NCI-H345 (cell line): Measurements from ENCODE around the gene ZCCHC7.
"Not testable (repeated sequence)": the region's sequence is repeated elsewhere in the genome, so short reads cannot be mapped to it uniquely, and the experiment has no call there.

Experiments
- DNase-seq: peaks from one replicate; lab custom pipeline; 2025; lab: John Stamatoyannopoulos, UW

The ZCCHC7 gene

GRCh38 chr9:37293664-37294524 lies 173.5 kb downstream of the ZCCHC7 start:
- DNase-seq = no peak

- no peak for DNase-seq
These were observed 174.8 kb downstream of the ZCCHC7 start for GRCh38 chr9:37295178-37295577.

- no peak for DNase-seq
These were observed 175.4 kb downstream of the ZCCHC7 start for GRCh38 chr9:37295796-37296195.

GRCh38 chr9:37297592-37297991 lies 177.2 kb downstream of the ZCCHC7 start:
- DNase-seq = no peak

GRCh38 chr9:37300620-37301019 lies 180.2 kb downstream of the ZCCHC7 start:
- no peak for DNase-seq

- no peak for DNase-seq
These were observed 180.9 kb downstream of the ZCCHC7 start for GRCh38 chr9:37301042-37301853.

- no peak for DNase-seq
These were observed 181.4 kb downstream of the ZCCHC7 start for GRCh38 chr9:37301854-37302172.

GRCh38 chr9:37302277-37302676 lies 181.9 kb downstream of the ZCCHC7 start:
- DNase-seq = no peak

GRCh38 chr9:37303272-37303671 lies 182.9 kb downstream of the ZCCHC7 start:
- not testable (repeated sequence) for DNase-seq

GRCh38 chr9:37309136-37309535 lies 188.8 kb downstream of the ZCCHC7 start:
- no peak for DNase-seq

GRCh38 chr9:37311938-37312708 lies 191.7 kb downstream of the ZCCHC7 start:
- no peak for DNase-seq

- DNase-seq = peak; percentile 70
These were observed 203.9 kb downstream of the ZCCHC7 start for GRCh38 chr9:37324261-37324683.

- peak; percentile 90 for DNase-seq
These were observed 204.5 kb downstream of the ZCCHC7 start for GRCh38 chr9:37324691-37325490.

GRCh38 chr9:37325778-37326177 lies 205.4 kb downstream of the ZCCHC7 start:
- no peak for DNase-seq

GRCh38 chr9:37327553-37327952 lies 207.2 kb downstream of the ZCCHC7 start:
- DNase-seq = no peak

- DNase-seq = no peak
These were observed 208.3 kb downstream of the ZCCHC7 start for GRCh38 chr9:37328556-37329227.

GRCh38 chr9:37329576-37329975 lies 209.2 kb downstream of the ZCCHC7 start:
- DNase-seq = no peak

GRCh38 chr9:37331871-37332270 lies 211.5 kb downstream of the ZCCHC7 start:
- no peak for DNase-seq

GRCh38 chr9:37332578-37332977 lies 212.2 kb downstream of the ZCCHC7 start:
- no peak for DNase-seq

GRCh38 chr9:37333288-37333687 lies 212.9 kb downstream of the ZCCHC7 start:
- DNase-seq = no peak

- no peak for DNase-seq
These were observed 214.9 kb downstream of the ZCCHC7 start for GRCh38 chr9:37335238-37335637.
